NCI-H146 treated with DMSO at 0.1 percent for 48 hours (cell line): Measurements from ENCODE around the gene CDK11B.
A peak's percentile ranks its signal among the peaks of the same experiment; 100 is the strongest.
"Not testable (repeated sequence)": the region's sequence is repeated elsewhere in the genome, so short reads cannot be mapped to it uniquely, and the experiment has no call there.

Source experiments
- DNase-seq: peaks from one replicate; lab custom pipeline; 2025; ENCODE audit not compliant: unreplicated experiment; lab: John Stamatoyannopoulos, UW

CDK11B gene

DNA sequence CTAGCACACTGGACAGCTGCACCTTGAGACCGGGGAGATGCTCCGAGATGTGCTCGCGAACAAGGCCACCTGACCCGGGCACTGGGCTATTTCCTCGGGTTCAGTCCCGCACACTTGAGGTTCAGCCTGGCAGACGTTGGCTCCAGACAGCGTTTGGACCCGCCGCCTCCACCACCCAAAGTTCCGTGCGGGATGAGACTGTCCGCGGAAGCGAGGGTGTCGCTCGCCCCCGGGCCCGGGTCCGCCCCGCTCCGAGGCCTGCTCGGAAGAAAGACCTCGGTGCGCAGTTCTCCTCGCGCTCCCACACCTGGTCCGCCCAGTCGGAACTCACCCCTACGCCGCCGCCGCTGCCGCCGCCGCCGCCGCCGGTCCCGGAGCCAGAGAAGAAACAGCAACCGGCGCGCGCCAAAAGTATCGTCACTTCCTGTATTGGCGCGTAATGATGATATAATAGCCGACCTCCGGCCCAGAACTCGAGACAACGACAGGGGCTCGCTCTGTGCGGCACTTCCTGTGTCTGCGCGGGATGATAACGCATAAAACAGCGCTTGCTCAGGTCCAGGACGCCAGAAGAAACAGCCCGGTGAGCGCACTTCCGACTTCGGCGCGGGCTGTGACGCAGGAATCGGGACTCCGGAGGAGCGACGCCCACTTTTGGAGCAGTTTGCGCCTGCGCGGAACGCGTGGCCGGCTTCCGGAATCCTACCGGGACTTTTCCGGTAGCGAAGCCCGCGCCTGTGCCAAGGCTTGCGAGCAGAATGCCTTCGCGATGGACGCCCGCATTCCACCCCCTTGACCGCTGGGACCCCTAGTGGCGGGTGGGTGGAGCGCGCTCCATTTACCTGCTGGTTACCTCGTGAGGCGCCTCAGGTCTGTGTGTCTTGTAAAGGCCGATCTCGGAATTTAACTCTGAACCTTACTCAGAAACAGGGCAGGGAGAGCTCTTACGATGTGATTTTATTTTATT lies at the start of gene CDK11B:
TSS of gene CDK11B (minus strand) at position 422 of the 967 bp plus-strand sequence. CDS start 1,519 bp downstream, outside the sequence.
- peak; percentile 57 for DNase-seq

DNA sequence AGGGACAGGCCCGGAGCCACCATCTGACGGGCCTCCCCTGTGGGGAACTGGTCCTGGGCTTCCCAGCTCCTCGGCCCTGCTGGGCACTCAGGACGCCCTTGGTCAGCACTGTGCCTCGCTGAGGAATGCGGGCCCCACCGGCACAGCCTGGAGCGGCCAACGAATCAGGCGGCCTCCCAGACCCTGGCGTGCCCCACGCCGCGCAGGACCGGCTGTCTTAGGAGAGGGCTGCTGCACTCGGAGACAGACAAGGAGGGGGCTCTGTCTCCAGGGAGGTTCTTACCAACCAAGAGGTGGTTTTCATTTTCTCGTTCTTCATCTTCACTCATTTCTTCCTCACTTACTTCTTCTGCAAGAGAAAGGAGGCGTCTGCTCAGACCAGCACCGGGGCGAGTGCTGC lies 49.1 kb upstream of the CDK11B start:
- DNase-seq, result not testable (repeated sequence)

DNA sequence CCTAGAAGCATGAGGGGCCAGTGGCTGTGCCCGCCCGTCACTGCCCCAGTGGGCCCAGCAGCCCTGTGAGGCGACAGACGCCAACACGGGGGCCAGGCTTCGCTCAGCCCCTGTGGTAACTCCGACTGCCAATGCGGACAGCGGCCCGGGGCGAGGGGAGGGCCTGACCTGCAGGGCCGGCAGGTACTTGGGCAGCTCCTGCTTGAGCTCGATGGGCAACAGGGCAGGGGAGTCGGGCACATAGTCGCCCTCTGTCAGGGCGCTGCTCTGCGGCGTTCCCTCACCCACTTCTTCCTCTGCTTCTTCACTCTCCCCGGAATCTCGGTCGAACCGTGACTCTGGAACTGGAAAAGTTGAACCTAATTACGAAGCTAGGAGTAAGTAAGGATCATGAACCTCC lies 48.4 kb upstream of the CDK11B start:
- not testable (repeated sequence) for DNase-seq

DNA sequence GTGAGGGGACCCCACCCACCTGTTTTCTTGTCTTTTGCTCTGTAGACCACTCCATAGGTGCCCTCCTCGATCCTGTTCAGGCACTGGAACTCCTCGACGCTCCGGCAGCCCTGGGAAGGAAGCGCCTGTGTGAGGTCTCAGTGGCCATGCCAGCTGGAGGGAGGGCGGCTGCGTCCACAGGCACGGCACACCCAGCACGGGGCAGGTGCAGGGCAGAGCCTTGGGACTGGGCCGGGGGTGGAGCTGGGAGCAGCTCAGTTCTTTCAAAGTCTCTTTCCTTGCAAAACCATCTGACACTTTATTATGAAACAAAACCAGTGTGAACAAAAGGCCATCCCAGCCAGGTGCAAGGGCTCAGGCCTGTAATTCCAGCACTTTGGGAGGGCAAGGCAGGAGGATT lies 46.8 kb upstream of the CDK11B start:
- not testable (repeated sequence) for DNase-seq

DNA sequence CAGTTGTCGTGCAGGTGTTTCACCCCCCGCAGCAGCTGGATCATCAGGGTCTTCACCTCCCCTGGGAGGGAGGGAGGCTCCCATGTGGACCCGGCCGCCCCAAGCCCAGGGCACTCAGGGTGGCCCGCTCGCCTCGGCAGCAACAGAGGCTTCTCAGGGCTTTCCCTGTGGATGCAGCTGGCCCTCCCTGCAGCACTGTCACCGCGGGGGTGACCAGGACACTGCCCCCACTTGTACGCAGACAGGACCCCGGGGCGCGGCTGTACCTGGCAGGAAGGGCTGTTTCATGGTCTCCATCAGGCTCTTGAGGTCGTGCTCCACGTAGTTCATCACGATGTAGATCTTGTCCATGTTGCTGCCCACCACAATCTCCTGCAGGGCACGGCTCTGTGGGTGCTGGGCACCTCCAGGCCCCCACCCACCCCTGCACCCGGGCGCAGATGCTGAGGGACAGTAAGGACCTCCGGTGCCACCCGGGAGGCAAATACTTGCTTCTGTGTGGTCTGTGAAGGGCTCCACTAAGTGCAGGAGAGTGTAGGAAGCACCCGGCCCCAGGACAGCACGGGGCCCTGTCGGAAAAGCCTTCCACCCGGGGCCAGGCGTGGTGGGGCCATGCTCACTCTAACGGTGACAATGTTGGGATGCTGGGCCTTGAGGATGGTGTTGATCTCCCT lies 45.6 kb upstream of the CDK11B start:
- DNase-seq, result not testable (repeated sequence)

DNA sequence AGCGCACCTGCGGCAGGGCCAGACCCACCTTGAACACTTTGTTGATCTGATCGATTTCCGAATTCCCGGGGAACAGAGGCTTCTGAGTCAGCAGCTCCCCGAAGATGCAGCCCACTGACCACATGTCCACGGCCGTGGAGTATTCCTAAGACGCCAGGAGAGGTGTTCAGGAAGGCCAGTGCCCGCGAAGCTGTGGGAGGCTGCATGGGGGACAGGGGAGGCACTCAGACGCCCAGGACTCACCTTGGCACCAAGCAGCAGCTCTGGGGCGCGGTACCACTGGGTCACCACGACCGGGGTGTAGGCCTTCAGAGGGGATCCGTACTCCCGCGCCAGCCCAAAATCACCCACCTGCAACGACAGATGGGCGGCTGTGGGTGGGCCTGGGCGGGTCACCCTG lies 45.0 kb upstream of the CDK11B start:
- no peak for DNase-seq

DNA sequence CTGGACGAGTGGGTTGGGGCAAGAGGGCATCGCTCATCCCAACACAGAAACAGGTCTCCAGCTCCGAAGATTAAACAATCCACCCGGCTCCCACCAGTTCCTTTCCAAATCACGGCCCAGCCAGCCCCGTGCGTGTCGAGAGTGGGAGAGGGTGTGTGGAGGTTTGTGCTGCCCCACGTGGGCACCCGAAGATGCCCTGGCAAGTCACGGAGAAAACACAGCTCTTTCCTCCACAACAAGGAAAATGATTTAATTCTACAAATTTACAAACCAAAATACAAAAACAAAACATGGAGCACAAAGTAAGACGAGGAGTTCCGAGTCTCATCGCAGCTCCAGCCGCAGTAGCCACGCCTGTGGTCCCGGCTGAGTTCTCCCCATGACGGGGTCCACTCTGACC lies 43.7 kb upstream of the CDK11B start:
- not testable (repeated sequence) for DNase-seq

DNA sequence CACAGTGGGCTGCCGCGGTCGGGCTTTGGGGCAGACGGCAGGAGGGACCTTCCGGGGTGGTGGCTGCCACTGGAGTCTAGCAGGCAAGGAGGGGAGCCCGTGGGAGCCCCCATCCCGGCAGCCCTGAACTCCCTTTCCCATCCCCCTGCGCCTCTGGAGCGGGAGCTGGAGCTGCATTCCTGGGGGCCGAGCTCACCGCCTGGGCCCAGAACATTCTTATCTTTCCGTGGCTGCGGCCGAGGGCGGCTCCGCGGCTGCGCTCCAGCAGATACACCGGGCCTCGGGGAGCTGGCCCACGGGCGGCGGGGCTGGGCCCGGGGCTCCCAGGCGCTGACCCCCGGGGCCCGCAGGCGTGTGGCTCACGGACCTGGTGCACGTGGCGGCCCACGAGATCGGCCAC lies 41.8 kb upstream of the CDK11B start:
- not testable (repeated sequence) for DNase-seq

DNA sequence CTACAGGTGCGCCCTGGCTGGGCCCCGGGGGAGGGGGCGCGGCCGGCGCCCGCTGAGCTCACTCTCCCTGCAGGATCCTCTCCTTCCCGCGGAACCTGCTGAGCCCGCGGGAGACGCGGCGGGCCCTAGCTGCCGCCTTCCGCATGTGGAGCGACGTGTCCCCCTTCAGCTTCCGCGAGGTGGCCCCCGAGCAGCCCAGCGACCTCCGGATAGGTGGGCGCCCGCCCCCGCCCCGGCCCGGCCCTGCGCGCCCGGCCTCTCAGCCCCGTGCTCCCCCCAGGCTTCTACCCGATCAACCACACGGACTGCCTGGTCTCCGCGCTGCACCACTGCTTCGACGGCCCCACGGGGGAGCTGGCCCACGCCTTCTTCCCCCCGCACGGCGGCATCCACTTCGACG lies 41.3 kb upstream of the CDK11B start:
- DNase-seq, result not testable (repeated sequence)

DNA sequence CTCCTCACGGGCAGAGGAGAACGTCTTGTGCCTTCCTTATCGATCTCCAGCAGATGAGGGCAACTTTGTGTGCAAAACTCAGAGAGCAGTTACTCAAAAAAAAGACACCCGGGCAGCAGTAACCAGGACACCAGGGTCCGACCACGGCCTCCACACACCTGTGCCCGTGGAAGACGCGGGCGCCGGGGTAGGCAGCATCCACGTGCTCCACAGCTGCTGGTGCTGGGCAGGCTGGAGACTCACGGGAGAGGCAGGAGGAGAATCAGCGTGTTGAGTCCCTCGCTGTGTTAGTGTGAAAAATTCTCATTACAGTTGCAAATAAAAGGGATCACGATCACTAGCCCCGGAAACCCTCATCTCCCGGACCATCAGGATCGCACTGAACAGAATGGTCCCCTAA lies 40.3 kb upstream of the CDK11B start:
- DNase-seq, result not testable (repeated sequence)

DNA sequence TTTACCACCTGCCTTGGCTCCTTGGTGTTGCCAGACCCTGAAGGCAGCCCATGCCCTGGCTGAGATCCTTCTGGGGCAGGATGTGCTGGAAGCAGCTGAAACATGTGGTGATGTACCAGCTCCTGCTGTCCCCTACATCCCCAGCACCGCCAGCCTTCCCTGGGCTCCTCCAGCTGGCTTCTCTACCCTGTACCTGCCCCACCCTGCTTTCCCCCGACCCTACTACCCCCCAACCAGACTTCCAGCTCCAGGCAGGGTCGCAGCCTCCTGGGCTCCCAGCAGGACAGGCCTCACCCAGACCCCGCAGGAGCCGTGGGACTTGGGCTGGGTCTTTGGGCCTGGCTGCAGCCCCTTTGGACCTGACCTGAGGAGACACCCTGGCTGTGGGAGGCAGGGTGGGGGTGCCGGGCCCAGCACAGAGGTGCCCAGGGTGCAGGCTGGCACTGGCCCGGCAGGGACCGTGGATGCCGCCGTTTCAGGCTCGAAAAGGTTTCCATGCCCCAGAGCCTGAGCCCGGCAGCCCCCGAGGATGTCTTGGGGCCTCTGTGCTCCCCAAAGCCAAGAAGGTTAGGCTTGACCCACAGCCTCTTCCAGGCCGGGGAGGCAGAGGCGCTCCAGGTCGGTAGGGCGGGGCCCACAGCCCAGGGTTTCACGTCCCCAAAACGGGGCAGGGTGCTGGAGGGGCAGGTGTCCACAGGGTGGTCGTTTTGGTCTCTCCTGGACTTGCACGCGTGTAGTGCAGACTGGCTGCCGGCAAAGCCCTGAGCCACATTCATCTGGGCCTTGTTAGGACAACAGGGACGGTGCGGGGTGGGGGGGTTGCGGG lies 38.8 kb upstream of the CDK11B start:
- DNase-seq, result not testable (repeated sequence)

DNA sequence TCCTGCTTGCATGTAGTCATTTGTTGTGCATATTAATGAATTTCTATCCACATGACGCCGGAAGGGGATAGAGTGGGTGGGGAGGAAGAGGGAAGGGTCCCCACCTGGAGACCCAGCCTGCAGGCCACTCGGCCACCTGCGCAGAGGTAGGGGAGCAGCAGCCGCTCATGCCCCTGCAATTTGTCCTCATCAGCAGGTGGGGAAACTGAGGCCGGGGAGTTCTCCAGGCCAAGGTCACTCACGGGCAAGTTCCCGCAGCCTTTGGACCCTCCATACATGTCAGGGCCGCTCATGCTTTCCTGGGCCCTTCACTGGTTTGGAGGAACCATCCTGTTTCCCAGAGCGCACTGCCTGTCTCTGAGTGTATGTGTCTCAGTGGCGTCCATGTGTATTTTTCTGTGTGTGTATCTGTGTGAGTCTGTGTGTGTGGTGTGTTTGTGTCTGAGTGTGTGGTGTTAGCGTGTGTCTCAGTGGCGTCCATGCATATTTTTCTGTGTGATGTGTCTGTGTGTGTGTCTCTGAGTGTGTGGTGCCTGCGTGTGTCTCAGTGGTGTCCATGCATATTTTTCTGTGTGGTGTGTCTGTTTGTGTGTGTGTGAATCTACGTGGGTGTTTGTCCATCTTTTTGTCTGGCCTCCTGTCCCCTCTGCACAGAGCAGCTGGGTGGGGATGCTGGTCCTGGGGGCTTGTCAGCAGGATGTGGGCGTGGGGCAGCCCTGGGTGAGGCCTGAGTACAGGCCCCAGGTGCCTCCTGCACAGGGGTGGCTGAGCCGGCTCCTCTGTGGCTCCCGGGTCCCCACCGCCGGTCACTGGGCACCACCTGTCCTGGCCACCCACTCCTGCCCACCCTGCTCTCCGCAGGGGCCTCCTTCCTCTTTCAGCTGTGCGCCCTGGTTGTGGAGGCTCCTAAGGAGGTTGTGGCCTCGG lies 37.9 kb upstream of the CDK11B start:
- DNase-seq, result not testable (repeated sequence)

DNA sequence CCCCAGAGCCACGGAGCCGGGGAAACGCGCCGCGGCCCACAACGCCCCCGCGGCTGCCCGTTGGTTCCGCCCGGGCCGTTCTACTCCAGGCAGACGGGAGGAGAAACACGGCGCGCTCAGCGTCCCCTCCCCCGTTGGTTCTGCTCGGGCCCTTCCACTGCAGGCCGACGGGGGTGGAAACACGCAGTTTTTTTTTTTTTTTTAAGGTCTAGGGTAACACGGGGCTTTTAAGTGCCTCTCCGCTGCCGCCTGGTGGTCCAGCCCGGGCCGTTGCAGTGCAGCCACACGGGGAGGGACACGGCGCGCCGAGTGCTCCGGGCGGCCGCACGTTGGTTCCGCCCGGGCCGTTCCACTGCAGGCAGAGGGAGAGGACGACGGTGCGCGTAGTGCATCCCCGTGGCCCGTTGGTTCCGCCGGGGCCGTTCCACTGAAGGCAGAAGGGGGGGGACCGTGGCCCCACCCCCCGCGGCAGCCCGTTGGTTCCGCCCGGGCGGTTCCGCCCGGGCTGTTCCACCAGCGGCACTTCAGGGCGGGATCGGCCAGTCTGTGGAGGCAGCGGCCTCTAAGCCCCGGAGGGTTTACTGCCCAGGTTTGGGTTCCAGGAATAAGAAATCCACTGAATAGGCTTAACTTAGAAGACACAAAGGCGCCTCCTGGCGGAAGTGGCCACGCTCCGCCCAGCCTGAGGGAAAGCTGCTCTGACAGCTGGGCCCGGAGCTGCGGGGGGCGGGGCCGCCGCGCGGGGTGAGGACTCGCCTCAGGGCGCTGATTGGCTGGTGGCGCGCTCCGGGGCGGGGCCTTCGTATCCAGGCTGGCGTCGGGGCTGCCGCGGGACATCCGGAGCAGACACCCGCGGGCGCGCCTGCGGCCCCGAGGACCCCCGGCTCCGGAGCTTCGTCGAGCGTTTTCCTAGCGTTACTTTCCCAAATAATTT lies 34.2 kb upstream of the CDK11B start, which contains the start of gene SLC35E2B:
TSS of gene SLC35E2B (minus strand) at position 82 of the 934 bp plus-strand sequence. CDS start 16,096 bp downstream, outside the sequence.
- peak; percentile 30 for DNase-seq

DNA sequence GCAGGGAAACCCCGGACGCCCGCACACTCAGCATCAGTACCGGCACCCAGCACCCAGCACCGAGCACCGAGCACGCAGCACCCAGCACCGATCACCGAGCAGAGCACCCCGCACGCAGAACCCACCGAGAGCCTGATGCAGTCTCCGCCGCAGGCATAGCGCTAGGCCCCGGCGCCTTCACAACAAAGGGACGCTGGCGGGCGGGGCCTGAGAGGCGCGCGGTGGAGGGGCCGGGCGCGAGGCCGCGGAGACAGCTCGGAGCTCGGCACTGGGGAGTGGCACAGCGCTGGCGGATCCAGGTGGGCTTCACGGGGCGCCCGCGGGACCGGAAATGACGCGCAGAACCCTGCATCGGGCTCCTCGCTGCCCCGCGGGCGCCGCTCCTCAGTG lies 33.5 kb upstream of the CDK11B start:
- DNase-seq, result peak; percentile 21

DNA sequence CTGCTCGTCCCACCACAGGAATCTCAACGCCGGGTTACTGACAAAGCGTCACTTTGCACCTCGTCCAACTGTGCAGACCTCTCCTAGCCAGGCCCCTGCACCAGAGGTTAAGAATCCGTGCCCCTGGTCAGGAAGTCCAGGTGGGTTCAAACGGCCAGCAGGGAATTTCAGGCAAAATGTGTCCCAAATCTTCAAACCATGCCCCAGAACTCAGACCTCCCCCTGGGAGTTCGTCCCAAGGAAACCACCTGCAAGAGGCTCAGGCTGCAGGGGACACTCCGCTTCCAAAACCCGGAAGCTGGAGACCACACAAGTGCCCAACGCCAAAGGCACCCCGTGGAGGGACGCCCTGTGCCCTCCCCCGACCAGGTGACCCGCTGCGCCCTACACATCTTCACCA lies 32.6 kb upstream of the CDK11B start:
- DNase-seq, result not testable (repeated sequence)

DNA sequence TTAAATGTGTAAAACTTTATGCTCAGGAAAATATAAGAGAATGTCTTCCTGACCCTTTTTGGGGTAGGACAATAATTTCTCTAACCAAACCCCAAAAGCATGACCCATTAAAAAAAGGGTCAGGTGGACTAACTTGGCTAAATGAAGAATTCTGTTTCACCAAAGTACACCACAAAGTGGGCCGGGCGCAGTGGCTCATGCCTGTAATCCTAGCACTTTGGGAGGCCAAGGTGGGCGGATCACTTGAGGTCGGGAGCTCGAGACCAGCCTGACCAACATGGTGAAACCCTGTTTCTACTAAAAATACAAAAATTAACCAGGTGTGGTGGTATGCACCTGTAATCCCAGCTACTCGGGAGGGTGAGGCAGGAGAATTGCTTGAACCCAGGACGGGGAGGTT lies 30.7 kb upstream of the CDK11B start:
- not testable (repeated sequence) for DNase-seq

DNA sequence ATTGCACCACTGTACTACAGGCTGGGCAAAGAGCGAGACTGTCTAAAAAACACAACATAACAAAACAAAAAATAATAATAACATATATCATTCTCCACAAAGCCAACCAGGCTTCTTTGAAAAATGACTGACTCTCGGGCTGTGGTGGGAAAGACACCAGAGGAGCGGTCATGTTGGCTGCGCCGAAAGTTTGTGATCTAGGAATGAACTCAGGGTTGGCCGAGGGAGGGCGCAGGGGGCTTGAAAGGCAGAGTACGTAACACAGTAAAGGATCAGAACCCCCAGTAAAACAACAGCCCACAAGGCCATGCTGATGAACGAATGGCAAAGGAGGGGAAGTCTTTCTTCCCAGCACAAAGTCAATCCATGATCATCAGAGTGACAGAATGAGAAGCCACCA lies 29.0 kb upstream of the CDK11B start:
- DNase-seq, result no peak

DNA sequence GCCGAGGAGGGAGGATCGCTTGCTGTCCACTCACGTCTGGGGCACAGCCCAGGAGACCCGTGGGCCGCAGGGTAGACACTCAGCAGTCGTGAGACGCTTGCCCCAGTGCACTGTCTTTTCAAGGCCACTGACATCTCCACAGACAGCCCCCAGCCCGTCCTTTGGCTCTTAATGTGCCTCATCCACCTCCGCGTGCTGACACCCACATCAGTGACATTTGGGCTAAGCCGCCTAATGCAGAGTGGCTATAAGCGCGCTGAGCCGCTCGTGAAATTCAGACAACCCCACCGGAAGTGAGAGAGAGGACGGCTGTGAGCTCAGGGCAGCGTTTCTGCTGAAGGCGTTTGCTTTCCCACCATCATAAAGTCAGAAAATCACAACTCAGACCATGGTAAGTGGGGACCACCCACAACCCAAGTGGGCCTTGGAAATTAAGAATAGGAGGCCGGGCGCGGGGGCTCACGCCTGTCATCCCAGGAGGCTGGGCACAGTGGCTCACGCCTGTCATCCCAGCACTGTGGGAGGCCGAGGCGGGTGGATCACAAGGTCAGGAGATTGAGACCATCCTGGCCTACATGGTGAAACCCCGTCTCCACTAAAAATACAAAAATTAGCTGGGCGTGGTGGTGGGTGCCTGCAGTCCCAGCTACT lies 25.4 kb upstream of the CDK11B start:
- no peak for DNase-seq
